GM18867 (cell line): ENCODE results near the gene CEND1.
A peak's percentile ranks its signal among the peaks of the same experiment; 100 is the strongest.

Source experiments
- ATAC-seq: cut with Tn5 transposase; IDR thresholded peaks from one replicate; pipeline ENCODE4 v1.9.1; 2021; ENCODE audit warnings: mild to moderate bottlenecking, moderate library complexity; ENCODE audit not compliant: unreplicated experiment

The CEND1 gene

GRCh38 chr11:827897-828192 lies 38.0 kb upstream of the CEND1 start, which contains the start of gene CRACR2B:
CRACR2B (plus strand) TSS chr11:827919; CDS start chr11:828608, 689 bp downstream.
- ATAC-seq, result no peak

GRCh38 chr11:827146-827896 lies 37.4 kb upstream of the CEND1 start:
- ATAC-seq, result peak; percentile 40

- ATAC-seq, result no peak
These were observed 36.9 kb upstream of the CEND1 start for GRCh38 chr11:826836-827145.

GRCh38 chr11:826227-826621 lies 36.3 kb upstream of the CEND1 start:
- ATAC-seq, result no peak

GRCh38 chr11:825366-826226 lies 35.7 kb upstream of the CEND1 start:
- no peak for ATAC-seq

- ATAC-seq, result no peak
These were observed 35.1 kb upstream of the CEND1 start for GRCh38 chr11:824942-825341.

- no peak for ATAC-seq
These were observed 34.5 kb upstream of the CEND1 start for GRCh38 chr11:824292-824880.

- ATAC-seq, result no peak
These were observed 33.8 kb upstream of the CEND1 start for GRCh38 chr11:823441-824291.

- ATAC-seq, result no peak
These were observed 31.9 kb upstream of the CEND1 start for GRCh38 chr11:821512-822371.

- ATAC-seq, result no peak
These were observed 31.0 kb upstream of the CEND1 start for GRCh38 chr11:820655-821511.

GRCh38 chr11:819943-820649 lies 30.2 kb upstream of the CEND1 start:
- peak; percentile 58 for ATAC-seq

GRCh38 chr11:819129-819931 lies 29.4 kb upstream of the CEND1 start:
- ATAC-seq, result peak; percentile 67

GRCh38 chr11:818396-819128 lies 28.7 kb upstream of the CEND1 start, which contains the start of gene PNPLA2:
PNPLA2 (plus strand) TSS chr11:818914; CDS start chr11:819719, 805 bp downstream.
- ATAC-seq, result no peak

GRCh38 chr11:816433-816779 lies 26.5 kb upstream of the CEND1 start:
- ATAC-seq, result no peak

- ATAC-seq, result no peak
These were observed 26.0 kb upstream of the CEND1 start for GRCh38 chr11:815675-816432.

GRCh38 chr11:813456-814096 lies 23.7 kb upstream of the CEND1 start:
- ATAC-seq, result no peak
